Fibroblast of the conjunctiva (primary cell): ENCODE measurements around the gene OPHN1.
"Not testable (repeated sequence)": the region's sequence is repeated elsewhere in the genome, so short reads cannot be mapped to it uniquely, and the experiment has no call there.

ENCODE experiments used
- DNase-seq: peaks from one replicate; pipeline ENCODE4 v3.0.0-alpha.2; 2010; ENCODE audit warnings: low read depth

OPHN1 gene

DNA sequence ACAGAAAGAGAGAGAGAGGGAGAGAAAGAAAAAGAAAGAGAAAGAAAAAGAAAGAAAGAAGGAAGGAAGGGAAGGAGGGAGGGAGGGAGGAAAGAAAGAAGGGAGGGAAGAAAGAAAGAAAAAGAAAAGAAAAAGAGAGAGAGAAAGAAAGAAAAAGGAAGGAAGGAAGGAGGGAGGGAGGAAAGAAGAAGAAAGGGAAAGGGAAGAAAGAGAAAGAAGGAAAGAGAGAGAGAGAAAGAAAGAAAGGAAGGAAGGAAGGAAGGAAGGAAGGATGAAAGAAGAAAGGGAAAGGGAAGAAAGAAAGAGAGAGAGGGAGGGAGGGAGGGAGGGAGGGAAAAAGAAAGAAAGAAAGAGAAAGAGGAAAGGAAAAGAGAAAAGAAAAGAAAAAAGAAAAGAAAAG lies 10.8 kb downstream of the OPHN1 start:
- DNase-seq: no peak

DNA sequence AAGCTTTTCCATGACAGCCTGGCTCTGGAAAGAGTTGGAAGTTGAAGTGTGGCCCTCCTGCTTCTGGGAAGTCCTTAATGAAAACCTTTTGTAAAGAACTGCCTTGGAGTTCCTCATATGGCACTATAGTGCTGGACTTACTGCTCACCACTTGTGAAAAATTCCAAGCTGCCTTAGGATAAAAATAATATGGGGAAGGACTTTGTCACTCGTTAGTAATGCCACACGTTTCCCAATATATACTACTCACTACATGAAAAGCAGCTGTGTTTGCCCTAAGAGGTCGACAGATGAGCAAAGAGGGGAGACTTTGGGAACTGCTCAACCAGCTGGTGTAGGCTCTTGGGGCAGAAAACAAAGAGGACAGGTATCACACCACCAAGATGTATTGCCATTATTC lies 11.7 kb downstream of the OPHN1 start:
- DNase-seq: no peak

DNA sequence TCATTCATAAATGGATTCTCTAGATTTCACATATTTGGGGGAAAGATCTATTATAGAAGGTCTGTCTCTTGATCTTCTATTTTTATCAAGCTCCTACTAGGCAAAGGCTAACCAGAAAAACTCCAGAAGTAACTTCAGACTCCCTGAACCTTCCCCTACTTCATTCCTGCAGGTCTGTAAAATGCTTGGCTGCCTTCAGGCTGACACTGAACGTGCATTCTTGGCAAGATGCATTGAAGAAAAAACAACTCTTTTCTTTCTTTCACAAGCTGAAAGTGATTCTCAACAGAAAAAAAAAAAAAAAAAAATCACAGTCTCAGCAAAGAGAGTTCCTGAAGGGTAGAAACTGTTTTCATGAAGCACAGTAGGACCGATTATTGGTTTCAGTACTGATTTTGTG lies 12.7 kb downstream of the OPHN1 start:
- no peak for DNase-seq

DNA sequence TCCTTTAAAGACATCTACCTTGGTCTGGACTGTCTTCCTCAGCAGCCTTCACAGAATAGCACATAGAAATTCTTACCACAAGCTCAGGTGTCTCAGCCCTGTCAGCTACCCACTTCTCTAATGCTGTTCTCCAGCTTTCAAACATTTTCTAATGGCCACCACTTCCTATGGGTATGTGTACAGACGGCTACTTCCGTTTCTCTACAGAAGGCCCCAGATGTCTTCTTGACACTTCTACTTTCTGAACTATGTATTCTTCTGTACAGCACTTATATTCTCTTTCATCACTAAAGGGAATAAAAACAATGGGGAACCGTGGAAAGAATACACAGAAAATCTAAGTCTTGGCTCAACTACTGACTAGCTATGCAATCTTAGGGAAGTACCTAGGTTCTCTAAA lies 13.3 kb downstream of the OPHN1 start:
- no peak for DNase-seq

DNA sequence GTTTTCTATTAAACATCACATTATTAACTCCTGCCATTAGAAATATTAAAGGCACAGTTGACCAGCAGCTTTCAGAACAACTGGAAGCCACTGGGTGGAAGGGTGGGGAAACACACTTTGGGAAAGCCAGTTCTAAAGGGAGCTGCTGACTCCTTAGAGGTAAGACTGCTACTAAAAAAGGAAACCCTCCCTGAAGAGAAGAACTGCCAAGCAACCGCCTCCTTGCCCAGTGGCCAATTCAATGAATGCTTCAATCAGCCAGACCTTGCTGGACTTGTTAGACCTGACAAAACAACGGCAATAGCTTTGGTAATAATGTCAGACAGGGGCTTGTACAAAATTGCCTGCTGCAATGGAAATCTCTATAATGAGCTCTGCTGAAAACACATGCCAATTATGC lies 15.6 kb downstream of the OPHN1 start:
- DNase-seq: no peak

DNA sequence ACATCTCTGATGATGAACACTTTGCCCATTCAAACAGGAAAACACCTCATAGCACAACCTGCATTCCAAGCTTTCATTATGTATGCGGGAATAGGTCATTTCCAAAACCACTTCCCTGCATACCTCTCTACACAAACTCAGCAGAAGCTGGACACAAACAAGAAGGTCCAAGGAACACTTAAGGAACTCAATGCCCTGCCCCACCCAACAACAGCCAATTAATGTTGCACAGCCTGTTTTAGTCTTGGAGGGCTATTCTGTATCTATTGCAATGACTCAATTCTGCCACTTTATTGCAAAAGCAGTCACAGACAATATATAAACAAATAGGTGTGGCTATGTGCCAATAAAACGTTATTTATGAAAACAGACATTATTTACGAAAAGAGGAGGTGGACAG lies 16.7 kb downstream of the OPHN1 start:
- no peak for DNase-seq

DNA sequence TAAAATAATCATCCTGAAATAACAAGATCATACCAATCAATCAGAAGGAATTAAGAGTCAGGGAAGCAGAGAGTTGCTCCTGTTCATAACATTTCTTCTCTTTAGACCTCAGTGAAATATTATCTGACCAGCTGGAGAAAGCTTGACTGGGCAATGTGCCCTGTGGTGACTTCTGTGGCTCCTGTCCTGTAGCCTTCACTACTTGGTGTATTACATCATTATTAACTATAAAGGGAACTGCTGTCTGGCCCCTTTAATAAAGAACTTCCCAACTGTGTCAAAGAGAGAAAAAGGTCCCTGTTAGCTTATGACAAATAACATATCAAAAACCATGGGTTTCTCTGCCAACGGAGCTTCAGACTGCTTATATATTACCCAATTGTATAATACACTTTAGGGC lies 18.0 kb downstream of the OPHN1 start:
- no peak for DNase-seq

DNA sequence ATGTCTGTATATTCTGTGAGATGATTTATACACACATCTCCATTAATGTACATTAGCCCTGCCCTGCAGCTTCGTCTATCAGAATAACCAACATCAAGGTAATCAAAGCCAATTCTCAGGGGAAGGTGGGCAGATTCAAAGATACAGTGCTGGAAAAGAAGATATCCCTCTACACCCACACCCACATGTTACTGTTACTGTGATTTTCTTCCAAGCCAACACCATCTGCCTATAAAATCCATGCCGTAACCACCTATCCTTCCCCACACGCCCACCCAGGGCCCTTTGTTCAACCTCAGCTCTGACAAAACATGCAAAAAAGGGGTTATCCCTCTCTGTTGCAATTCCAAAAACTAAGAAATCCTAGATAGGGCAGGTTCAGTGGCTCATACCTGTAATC lies 20.0 kb downstream of the OPHN1 start:
- no peak for DNase-seq

DNA sequence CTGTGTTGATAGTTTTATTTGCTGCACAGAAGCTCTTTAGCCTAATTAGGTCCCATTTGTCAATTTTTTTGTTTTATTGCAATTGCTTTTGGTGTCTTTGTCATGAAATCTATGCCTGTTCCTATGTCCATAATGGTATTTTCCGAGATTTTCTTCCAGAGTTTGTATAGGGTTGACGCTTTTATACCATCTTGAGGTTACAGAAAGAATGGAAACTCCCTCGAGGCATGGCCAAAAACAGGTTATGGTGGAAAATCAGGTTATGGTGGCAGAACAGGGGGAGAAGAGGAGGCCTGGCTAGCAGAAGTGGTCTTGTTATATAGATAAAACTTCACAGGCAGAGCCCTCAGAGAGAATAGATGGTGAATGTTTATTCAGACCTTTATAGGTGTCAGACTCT lies 21.6 kb downstream of the OPHN1 start:
- no peak for DNase-seq

DNA sequence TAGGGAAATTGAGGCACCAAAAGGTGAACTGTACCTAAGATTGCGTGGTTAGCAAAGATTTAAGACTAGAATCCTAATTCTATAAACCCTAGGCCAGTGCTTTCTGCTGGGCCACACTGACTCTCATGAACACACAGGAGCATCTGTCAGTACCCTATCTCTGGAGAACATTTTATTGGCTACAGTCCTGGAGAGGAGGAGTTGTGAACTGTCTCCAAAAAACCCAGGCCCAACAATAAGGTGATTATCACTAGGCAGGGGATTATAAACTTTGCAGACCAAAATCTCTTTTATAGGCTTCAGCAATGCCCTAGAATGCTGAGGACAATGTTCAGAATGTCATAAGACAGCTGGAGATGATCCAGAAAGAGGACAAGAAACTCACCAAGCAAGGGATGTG lies 24.1 kb downstream of the OPHN1 start:
- DNase-seq: no peak

DNA sequence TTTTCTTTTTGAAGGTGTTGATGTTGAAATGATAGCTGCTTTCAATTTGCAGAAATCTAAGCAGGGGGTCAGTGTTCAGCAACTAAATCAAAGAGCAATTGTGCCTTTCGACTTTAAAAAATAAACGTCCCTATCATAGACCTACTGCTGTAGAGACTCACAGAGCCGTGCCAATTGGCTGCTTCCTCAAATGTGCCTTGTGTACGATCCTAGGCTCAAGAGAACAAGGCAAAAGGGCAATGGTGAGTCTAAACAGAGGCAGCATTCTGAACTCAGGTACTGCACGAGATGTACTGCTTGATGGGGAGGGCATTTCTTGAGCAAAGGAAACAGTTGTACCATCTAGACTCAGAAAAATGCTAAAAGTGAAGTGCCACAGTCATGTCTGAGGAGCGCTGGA lies 29.8 kb downstream of the OPHN1 start:
- DNase-seq: no peak

DNA sequence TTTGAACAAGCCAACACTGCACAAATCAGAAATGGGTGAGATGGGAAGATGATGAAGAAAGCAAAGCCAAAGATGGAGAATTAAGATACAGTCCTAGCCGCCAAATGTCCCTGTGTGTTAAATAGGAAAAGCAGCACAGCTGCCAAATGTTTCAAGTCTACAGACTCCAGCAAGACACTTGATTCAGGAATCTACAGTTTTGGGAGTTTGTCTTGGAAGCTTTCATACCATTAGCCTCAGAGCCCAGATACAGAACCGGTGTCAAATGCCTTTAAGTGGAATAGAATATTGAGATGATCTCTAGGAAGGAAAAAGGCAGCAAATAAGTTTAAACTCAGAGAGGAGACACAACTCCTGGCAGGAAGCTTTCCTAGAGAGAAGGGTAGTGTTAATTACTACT lies 30.3 kb downstream of the OPHN1 start:
- no peak for DNase-seq

DNA sequence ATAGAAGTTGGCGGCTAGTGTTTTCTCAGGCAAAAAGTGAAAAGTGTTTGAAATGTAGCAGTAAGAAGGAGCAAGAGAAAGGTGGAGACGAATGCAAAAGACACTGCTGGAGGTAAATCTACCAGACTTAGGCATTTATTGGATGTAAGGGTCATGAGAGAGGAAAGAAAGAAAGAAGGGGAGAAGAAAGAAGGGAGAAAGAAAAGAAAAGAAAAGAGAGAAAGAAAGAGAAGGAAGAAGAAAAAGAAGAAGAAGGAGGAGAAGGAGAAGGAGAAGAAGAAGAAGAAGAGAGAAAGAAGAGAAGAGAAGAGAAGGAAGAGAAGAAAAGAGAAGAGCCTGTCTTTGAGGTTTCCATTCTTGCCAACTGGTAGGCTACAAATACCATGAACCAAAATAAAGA lies 31.2 kb downstream of the OPHN1 start:
- DNase-seq: no peak

DNA sequence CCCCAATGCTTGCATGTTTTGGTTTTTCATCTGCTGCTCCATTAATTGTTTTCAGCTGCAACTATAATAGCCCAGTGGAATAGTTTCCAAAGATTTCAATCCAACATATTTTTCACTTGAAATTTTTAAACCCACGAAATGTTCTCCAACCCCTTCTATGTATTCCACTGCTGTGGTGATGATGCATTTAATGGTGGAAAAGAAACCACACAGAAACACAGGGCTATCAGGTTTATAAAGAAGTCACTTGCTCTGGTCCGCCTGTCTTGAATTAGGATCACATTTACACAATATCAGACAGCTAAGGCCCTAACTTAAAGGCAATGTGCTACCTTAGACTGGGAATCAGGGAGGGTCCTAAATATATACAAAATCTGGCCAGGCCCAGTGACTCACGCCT lies 35.0 kb downstream of the OPHN1 start:
- no peak for DNase-seq

DNA sequence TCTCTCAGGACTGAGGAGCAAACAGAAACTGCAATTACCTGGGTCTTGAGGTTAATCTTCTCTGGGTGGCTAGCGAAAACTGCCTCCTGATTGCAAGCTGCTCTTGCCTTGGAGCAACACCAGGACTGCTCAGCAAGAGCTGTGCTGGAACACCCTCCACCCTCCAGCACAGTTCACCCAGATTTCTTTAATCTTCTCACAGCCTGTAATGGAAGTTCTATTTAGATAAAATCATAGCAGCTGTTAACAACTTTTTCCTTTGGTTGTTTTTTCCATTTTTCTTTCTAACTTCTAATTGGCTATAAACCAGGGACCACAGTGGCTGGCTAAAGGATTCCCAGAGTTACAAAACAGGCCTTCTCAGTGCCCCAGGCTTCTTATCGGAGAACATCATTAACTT lies 36.3 kb downstream of the OPHN1 start:
- DNase-seq: no peak

DNA sequence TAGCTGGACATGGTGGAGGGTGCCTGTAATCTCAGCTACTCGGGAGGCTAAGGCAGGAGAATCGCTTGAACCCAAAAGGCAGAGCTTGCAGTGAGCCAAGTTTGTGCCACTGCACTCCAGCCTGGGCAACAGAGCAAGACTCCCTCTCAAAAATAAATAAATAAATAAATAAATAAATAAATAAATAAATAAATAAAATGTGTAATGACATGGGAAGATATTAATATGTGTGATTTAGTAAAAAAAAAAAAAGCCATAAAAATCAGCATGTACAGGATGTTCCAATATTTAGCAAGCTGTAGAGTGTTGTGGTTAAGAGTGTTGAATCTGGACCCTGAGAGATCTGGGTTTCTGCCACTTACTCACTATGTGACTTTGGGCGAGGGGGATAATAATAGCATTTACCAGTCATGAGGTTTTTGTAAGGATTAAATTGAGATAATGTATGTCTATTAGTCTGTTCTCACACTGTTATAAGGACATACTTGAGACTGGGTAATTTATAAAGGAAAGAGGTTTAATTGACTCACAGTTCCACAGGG lies 43.8 kb downstream of the OPHN1 start:
- DNase-seq: not testable (repeated sequence)

DNA sequence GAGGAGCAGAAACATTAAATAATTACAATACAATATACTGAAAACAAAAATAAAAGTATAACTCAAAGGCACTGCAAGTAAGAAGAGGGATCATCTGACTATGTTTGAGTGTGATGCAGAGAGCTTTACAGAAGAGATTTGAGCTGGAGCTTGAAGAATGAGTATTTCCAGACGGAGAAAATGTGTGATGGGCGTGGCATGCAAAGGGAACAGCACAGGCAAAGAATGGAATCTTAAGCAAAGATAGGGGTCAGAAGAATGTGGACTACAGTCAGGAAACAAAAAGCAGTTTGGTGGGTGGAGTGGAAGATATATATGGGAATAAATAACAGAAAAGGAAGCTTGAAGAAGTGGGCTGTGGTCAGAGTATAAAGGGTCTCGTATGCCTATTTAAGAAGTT lies 45.5 kb downstream of the OPHN1 start:
- DNase-seq: no peak

DNA sequence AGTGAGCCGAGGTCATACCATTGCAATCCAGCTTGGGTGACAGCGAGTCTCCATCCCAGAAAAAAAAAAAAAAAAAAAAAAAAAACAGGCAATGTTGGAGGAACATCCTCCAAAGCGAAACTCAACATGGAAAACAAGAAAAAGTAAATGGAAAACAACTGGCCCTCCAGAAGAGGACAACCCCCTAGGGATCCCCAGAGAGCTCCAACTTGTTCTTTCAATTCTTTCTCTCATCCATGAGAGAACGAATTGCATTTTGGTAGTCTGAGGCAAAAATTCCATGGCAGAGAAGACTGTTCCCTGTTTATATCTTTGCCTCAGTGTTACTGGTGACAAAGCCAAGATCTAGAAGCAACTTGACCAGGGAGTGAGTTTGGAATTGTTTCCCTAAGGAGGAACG lies 49.8 kb downstream of the OPHN1 start:
- no peak for DNase-seq

DNA sequence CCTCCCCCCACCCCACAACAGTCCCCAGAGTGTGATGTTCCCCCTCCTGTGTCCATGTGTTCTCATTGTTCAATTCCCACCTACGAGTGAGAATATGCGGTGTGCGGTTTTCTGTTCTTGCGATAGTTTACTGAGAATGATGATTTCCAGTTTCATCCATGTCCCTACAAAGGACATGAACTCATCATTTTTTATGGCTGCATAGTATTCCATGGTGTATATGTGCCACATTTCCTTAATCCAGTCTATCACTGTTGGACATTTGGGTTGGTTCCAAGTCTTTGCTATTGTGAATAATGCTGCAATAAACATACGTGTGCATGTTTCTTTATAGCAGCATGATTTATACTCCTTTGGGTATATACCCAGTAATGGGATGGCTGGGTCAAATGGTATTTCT lies 55.7 kb downstream of the OPHN1 start:
- DNase-seq: not testable (repeated sequence)

DNA sequence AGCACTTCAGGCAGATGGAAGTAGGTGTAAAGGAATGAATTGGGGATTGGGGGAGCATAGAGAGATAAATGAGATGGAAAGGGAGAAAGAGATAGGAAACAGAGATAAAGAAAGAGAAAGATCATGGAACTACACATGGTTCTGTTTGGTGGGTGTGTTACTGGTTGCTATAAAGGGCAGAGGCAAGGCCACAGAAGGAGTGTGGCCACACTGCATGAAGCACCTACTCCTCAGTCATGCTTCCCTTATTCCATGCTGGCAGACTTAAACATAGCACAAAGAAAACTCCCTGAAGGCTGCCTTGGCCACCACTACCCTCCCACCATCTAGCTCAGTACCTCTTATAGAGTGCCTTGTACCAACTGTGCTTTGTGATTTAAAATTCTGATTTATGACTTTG lies 56.9 kb downstream of the OPHN1 start:
- no peak for DNase-seq

DNA sequence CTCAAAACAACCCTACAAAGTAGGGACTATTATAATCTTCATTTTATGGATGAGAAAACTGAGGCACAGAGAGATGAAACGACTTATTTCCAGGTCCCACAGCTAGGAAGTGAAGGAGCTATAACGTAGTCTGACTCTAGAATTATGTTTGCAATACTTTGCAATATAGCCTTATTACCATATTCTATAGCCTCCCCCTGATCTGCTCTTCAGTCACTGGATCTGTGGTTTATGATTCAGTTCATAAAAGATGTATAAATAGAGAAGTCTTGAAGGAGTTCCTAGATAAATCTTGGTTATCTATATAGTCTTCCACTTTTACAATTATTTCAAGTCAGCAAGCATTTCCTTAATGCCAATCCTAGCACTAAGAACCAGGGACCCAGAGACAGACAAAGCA lies 57.5 kb downstream of the OPHN1 start:
- DNase-seq: no peak

DNA sequence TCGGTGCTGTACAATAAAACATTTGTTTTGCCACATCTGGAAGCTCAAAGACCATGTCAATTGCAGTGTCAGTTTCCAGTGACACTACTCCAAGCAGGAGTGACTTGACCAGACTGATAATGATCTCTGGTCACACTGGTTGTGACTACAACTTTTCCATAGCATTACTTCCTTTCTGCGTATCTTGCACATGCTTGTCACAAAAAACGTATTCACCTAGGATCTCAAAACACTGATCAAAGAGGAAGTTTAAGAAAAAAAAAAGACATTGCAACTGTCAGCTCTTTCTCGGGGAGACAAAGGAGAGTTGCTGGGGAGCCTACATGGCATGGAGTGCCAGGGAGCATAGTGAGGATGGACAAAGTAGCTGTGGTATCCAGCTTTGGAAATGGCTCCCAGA lies 60.6 kb downstream of the OPHN1 start:
- DNase-seq: no peak

DNA sequence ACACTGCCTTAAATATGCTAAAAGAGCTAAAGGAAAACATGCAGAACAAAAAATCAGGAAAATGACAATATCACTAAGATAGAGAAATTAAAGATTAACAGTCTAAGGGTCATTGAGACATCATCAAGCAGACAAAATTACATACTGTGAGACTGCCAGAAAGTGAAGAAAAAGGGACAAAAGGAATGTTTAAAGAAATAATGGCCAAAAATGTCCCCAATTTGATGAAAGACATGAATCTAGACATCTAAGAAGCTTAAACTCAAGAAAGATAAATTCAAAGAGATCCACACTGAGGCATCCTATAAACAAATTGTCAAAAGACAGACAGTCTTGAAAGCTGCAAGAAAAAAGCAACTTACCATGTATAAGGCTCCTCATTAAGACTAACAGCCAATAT lies 63.7 kb downstream of the OPHN1 start:
- no peak for DNase-seq

DNA sequence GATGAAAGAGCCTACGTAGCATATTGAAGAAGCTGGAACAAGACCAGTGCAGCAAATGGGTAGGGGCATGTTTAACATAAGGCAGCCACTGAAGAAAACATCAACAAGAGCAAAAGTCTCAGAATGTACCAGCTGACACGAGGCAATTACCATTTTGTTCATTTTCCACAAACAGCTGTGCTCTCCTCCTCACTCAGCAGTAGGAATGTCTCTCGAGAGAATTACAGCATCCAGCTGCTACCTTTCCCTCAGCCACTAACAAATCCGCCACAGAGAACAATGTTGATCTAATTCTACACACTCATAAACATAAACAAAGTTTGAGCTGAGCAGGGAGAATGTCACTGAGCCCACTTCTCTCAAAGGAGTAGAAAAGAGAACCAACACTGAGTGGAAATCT lies 68.0 kb downstream of the OPHN1 start:
- DNase-seq: no peak

DNA sequence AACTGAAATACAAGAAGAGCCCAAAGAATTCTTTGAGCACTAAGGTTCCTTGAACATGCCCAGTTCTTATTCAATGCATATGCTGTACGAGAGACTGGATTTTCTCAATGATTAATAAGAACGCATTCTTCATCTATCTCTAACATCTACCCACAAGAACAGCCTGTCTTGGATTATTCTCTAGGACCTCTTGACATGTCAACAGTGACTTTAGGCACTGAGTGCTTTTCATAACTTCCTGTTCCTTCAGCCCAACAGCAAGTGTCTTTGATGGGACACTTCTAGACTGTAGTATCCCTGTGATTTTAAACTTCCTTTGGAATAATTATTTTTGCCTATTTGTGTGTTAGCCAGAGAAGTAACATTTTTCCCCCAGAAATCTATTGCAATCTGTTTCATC lies 69.3 kb downstream of the OPHN1 start:
- no peak for DNase-seq
